ENCODE data around the gene CAMK1D. TPM values are rescaled to one million over a fixed set of nuclear protein-coding genes. Genes with fewer than 3 reads are reported as not detected.

Gene CAMK1D
- total RNA-seq, 1 experiment from 2014 or later = 10.2 TPM

DNA sequence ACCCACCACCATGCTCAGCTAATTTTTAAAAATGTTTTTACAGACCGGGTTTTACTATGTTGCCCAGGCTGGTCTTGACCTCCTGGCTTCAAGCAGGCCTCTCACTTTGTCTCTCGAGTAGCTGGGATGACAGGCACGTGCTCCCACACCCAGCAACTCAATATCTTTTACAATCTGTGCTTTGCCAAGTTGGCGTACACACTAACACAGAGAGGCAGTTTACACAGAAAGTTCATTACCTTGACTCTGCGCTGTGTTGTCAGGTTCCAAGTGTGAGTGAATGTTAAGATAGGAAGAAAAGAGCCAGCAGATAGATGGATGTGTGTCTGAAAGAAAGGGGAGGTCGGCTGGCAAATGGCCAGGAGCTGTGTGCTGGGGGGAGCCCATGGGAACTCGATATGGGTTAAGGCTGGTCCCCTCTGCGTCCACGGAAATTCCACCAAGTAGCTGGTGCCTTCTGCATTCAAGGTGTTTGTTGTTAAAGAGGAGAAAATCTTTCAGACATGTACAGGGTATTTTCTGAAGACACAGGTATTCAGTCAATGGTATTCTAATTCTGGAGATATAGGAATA, 299.8 kb downstream of the CAMK1D start (continued):
- TF ChIP-seq PRDM15 (CRISPR knock-in tag; IDR thresholded peaks at IDR 0.05) (no peak), ZNF425 (CRISPR knock-in tag; conservative IDR thresholded peaks at IDR 0.05) (no peak), RORB (CRISPR knock-in tag; IDR thresholded peaks at IDR 0.05) (no peak), ZNF138 (CRISPR knock-in tag; conservative IDR thresholded peaks at IDR 0.05) (no peak), ZNF532 (CRISPR knock-in tag; IDR thresholded peaks at IDR 0.05; ENCODE audit: borderline replicate concordance) (no peak), NR1H2 (CRISPR knock-in tag; IDR thresholded peaks at IDR 0.05) (no peak), MXD4 (CRISPR knock-in tag; IDR thresholded peaks at IDR 0.05; ENCODE audit: borderline replicate concordance) (no peak)
- TF ChIP-seq, protein P1, sequence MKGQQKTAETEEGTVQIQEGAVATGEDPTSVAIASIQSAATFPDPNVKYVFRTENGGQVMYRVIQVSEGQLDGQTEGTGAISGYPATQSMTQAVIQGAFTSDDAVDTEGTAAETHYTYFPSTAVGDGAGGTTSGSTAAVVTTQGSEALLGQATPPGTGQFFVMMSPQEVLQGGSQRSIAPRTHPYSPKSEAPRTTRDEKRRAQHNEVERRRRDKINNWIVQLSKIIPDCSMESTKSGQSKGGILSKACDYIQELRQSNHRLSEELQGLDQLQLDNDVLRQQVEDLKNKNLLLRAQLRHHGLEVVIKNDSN (CRISPR knock-in tag; IDR thresholded peaks at IDR 0.05) = no peak

DNA sequence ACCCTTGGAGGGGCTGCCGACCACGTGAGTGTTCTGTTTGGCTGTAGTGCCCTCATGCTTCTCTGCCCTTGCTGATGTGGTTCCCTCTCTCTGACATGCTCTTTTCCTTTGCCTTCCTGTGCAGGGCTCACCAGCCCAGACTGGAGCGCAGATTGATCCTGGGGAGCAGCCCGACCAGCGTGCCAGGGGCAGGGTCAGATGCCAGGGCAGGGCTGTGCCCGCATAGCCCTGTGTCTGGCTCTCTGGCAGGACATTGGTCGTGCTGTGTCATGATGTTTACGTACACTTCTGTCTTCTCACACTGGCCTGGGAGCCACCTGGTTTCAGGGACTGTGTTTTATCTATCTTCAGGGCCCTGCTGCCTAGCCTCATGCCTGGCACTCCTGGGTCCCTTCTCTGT, 300.8 kb downstream of the CAMK1D start:
- no peak overlapping the region for H3K4me3 Mint-ChIP-seq
- ATAC-seq = no peak
- H3K4me1 Mint-ChIP-seq = no peaks in the 10 kb centered on the region
- peaks cover 22% of the 10 kb centered on the region for H3K9me3 Mint-ChIP-seq
- no peaks in the 10 kb centered on the region for H3K36me3 Mint-ChIP-seq
- no peak for TF ChIP-seq NFATC4 (CRISPR knock-in tag; IDR thresholded peaks at IDR 0.05)
- no peak for TF ChIP-seq PRRX2 (CRISPR knock-in tag; IDR thresholded peaks at IDR 0.05)
- TF ChIP-seq MYBL2 (CRISPR knock-in tag; IDR thresholded peaks at IDR 0.05) = no peak
- TF ChIP-seq, protein P2, sequence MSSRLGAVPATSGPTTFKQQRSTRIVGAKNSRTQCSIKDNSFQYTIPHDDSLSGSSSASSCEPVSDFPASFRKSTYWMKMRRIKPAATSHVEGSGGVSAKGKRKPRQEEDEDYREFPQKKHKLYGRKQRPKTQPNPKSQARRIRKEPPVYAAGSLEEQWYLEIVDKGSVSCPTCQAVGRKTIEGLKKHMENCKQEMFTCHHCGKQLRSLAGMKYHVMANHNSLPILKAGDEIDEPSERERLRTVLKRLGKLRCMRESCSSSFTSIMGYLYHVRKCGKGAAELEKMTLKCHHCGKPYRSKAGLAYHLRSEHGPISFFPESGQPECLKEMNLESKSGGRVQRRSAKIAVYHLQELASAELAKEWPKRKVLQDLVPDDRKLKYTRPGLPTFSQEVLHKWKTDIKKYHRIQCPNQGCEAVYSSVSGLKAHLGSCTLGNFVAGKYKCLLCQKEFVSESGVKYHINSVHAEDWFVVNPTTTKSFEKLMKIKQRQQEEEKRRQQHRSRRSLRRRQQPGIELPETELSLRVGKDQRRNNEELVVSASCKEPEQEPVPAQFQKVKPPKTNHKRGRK (CRISPR knock-in tag; IDR thresholded peaks at IDR 0.05; ENCODE audit: borderline replicate concordance) = no peak
- TF ChIP-seq ZNF396 (CRISPR knock-in tag; IDR thresholded peaks at IDR 0.05; ENCODE audit: borderline replicate concordance) = no peak
- no peak for TF ChIP-seq CDX4 (CRISPR knock-in tag; IDR thresholded peaks at IDR 0.05; ENCODE audit: borderline replicate concordance)
- no peak for TF ChIP-seq SP1 (CRISPR knock-in tag; conservative IDR thresholded peaks at IDR 0.05)
- TF ChIP-seq ZNF416 (CRISPR knock-in tag; IDR thresholded peaks at IDR 0.05) = no peak
- no peaks in the 10 kb centered on the region for H3K27me3 Mint-ChIP-seq (ENCODE audit: low read depth)
- ChIA-PET CTCF (interaction anchor here (0.5 kb wide), 1 partner anchor 350 kb away, joined by 4 read pairs; no protein-coding TSS in a partner anchor), POLR2A (no interaction called here)
- H3K27ac Mint-ChIP-seq = peak overlapping the region; percentile 24
- DNase-seq (ENCODE audit: low spot score) = no peak

Measured in WTC11 (cell line).